GM13976 (cell line): Measurements from ENCODE around the gene GREM1.

Experiments used
- DNase-seq: peaks from one replicate; pipeline ENCODE4 v3.0.0; 2012; ENCODE audit warnings: low spot score
- CTCF ChIP-seq: IDR thresholded peaks from 2 replicates; pipeline ENCODE4 v1.5.1; 2012; ENCODE audit warnings: borderline replicate concordance, mild to moderate bottlenecking; ENCODE audit not compliant: insufficient read depth; ENCODE audit errors: extremely low read depth, missing control alignments, control extremely low read depth
- in situ Hi-C: fragments of 300-500 bp; cut with MboI; formaldehyde crosslinking; loops from one replicate; pipeline ENCODE4 v1.12.0; 2022; ENCODE audit warnings: low sequenced_read_pairs, mixed read lengths, inconsistent platforms; ENCODE audit not compliant: unreplicated experiment

Gene GREM1

GRCh38 chr15:32717426-32718226, at the start of gene GREM1:
GREM1 (plus strand) TSS chr15:32718004; CDS start chr15:32730691, 12,687 bp downstream.
- DNase-seq, result no peak
- in situ Hi-C loops, result no loop called here
- TF ChIP-seq CTCF, result no peak

- in situ Hi-C loops, result loop anchor here (25.0 kb wide), 1 partner anchor 318 kb away; no protein-coding TSS in a partner anchor
- no peak for DNase-seq
- no peak for TF ChIP-seq CTCF
Observed at GRCh38 chr15:32668942-32669341, 48.9 kb upstream of the GREM1 start.

- TF ChIP-seq CTCF, result no peak
- in situ Hi-C loops, result loop anchor here (25.0 kb wide), 1 partner anchor 317 kb away; no protein-coding TSS in a partner anchor
- no peak for DNase-seq
Observed at GRCh38 chr15:32669896-32670611, 47.8 kb upstream of the GREM1 start.

GRCh38 chr15:32670623-32671022, 47.2 kb upstream of the GREM1 start:
- no peak for TF ChIP-seq CTCF
- no peak for DNase-seq
- in situ Hi-C loops, result loop anchor here (25.0 kb wide), 1 partner anchor 317 kb away; no protein-coding TSS in a partner anchor

GRCh38 chr15:32671339-32672325, 46.2 kb upstream of the GREM1 start:
- no peak for TF ChIP-seq CTCF
- in situ Hi-C loops, result loop anchor here (25.0 kb wide), 1 partner anchor 316 kb away; no protein-coding TSS in a partner anchor

GRCh38 chr15:32674681-32675080, 43.1 kb upstream of the GREM1 start:
- in situ Hi-C loops, result loop anchor here (25.0 kb wide), 1 partner anchor 313 kb away; no protein-coding TSS in a partner anchor
- no peak for TF ChIP-seq CTCF
- no peak for DNase-seq

More at GRCh38 chr15:32671339-32672325, 46.2 kb upstream of the GREM1 start:
- DNase-seq, result no peak
